A673 (cell line): Measurements from ENCODE around the gene ABHD16A.

ENCODE experiments used
- EZH2 ChIP-seq: fragments of 200-600 bp; sonication (generic); IDR thresholded peaks from 2 replicates; pipeline ENCODE4 v1.6.1; 2017; ENCODE audit warnings: borderline replicate concordance, low read depth, mild to moderate bottlenecking, mixed read lengths, antibody characterized with exemption, low read length; ENCODE audit not compliant: poor library complexity, severe bottlenecking
- TF ChIP-seq, protein P1 (sequence below): fragments of 300-800, 200-600 bp; sonication (generic); conservative IDR thresholded peaks from 2 replicates; pipeline ENCODE4 v1.5.1; 2017; ENCODE audit warnings: low read depth, mild to moderate bottlenecking, antibody characterized with exemption, low read length, moderate library complexity, mixed read lengths

DNA sequence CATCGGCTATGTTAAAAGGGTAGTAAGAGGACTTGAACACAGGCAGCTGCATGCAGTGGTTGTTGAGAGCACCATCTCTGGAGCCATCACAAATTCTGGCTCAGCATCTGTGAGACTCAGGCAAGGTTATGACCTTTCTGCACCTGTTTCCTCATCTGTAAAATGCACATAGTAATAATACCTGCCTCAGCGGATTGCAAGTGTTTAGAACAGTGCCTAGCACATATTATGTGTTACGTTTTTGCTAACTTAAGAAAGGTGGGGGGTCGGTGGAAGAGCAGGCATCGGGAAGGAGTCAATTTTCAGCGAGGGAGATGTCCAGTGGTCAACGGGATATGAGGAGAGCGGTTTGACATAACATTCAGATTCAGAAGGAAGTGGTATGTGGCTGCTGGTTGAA is 25.2 kb downstream of the ABHD16A start:
- no peak for TF ChIP-seq EZH2
- TF ChIP-seq, protein P1, sequence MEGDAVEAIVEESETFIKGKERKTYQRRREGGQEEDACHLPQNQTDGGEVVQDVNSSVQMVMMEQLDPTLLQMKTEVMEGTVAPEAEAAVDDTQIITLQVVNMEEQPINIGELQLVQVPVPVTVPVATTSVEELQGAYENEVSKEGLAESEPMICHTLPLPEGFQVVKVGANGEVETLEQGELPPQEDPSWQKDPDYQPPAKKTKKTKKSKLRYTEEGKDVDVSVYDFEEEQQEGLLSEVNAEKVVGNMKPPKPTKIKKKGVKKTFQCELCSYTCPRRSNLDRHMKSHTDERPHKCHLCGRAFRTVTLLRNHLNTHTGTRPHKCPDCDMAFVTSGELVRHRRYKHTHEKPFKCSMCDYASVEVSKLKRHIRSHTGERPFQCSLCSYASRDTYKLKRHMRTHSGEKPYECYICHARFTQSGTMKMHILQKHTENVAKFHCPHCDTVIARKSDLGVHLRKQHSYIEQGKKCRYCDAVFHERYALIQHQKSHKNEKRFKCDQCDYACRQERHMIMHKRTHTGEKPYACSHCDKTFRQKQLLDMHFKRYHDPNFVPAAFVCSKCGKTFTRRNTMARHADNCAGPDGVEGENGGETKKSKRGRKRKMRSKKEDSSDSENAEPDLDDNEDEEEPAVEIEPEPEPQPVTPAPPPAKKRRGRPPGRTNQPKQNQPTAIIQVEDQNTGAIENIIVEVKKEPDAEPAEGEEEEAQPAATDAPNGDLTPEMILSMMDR = no peak
